Caki2 (cell line): Measurements from ENCODE around the gene KLHDC7B. TPM values are rescaled to one million over a fixed set of nuclear protein-coding genes. Genes with fewer than 3 reads are reported as not detected.

ENCODE experiments used
- DNase-seq: peaks from one replicate; pipeline ENCODE4 v3.0.0-alpha.2; 2015; ENCODE audit warnings: low read depth
- in situ Hi-C: cut with HindIII; loops from 2 replicates; pipeline ENCODE4 v1.10.0; 2016; ENCODE audit warnings: low sequenced_read_pairs, low pct_unique_long_range_greater_than_20kb, mixed read lengths
- total RNA-seq: library from RNA; depleted of rRNA; stranded (reverse); fragments of >200 nt; shearing (Covaris generic); gene quantifications from 2 replicates; pipeline ENCODE4 v1.2.3, GENCODE V29; 2014; ENCODE audit warnings: low replicate concordance

Gene KLHDC7B
- total RNA-seq, 1 experiment from 2014 or later, result not detected

DNA sequence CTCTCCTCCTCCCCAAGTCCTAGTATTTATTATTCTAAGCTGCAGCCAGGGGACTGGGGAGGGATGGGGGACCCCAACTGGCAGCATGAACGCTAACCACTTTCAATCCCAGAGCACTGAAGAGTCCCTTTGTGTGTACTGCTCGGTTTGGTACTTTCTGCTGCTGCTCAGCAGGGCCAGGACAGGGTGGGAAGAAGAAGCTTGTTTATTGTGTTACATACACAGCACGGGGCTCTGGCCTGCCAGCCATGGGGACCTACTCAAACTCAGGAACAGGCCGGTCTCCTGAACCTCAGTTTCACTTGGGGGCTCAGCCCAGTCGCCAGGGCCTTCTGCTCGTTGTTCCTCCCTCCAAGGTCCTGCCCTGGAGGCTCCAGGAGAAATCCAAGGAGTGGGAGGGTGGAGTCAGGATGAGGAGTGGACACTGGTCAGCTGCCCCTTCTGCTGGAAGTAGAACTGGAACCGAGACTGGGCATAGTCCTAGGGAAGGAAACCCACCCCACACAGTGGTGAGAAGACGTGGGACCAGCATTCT, 33.1 kb downstream of the KLHDC7B start:
- in situ Hi-C loops, result no loop called here
- no peak for DNase-seq

GRCh38 chr22:50579752-50580151, 34.1 kb downstream of the KLHDC7B start:
- DNase-seq, result no peak
- in situ Hi-C loops, result no loop called here

DNA sequence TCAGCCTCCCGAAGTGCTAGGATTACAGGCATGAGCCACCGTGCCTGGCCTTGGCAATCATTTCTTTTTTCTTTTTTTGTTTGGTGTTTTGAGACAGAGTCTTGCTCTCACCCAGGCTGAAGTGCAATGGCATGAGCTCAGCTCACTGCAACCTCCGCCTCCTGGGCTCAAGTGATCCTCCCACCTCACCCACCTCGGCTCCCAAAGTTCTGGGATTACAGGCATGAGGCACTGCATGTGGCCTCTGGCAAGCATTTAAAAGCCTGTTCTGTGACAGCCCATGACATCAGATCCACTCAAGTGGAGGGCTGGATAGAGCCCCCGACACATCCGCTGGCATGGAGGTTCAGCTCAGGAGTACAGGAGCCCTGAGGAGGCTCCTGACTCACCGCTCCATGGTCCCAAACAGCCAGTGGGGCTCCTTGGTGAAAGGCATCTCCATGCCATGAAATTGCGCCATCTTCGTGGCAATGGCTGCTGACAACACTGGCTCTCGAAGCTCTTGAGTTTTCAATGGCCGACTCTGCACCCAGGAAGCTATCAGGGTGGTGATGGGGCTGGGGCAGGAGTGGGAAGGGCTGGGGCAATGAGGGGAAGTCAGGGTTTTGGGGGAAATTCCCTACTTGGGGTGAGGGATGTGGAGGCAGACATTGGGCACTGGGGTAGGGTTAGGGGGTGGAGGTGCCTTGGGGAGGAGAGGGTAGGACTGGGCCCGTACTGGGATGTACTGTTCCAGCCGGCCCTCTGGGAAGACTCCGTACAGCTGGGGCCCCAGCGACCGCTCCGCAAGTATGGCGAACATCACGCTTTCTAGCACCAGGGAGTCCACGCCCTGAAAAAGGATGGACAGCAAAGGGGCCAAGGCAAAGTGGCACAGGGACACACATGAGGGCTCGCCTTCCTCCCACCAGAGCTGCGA, 35.6 kb downstream of the KLHDC7B start:
- no peak for DNase-seq
- in situ Hi-C loops, result no loop called here

DNA sequence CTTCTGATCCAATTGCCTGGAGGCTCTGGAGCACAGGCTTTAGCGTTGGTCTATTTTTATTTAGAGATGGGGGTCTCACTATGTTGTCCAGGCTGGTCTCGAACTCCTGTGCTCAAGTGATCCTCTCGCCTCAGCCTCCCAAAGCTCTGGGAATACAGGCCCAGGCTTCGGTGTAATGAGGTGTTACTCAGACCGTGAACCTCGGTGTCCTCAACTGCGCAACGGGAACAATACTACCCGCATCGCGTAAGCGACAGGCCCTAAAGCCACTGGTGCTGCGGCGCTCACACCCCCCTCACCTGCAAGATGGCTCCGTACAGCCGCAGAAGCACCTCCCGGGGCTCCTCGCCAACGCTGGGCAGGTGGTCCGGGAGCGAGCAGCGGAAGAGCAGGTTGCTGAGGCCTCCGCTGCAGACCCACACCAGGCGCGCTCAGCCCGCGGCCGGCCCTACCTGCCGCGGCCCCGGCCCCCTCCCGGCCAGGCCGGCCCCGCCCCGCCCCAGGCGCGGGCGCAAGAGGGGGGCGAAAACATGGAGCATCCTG, 36.3 kb downstream of the KLHDC7B start:
- DNase-seq, result no peak
- in situ Hi-C loops, result no loop called here

GRCh38 chr22:50582493-50583293, 37.0 kb downstream of the KLHDC7B start, which contains the start of gene CHKB:
TSS of gene CHKB (minus strand) at chr22:50582849. CDS start at chr22:50582781, 68 bp downstream.
- DNase-seq, result peak; percentile 99
- in situ Hi-C loops, result no loop called here

DNA sequence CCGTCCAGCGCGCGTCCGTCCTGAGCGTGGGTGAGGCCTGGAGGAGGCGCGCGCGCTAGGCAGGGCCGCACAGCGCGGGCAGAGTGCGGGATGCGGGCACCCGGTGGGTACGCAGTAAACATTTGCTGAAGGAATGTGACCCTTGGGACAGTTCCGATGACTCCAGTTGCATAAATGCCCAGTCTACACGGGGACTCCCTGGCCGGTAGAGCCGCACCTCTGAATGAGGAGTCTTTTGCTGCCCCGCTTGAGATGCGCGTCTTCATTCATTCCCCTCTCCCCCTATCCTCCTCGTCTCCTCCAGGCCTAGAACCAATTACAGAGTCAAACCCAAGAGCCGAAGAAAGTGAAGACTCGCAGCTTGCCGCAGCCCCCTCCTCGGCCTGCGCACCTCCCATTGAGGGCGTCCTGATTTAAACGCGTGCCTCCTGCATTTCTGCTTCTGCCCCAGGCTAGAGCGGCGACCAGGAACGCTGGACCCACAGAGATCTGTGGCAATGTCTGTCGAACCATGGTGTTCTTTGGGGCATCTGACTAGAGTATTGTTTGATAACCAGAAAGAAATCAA, 37.7 kb downstream of the KLHDC7B start:
- DNase-seq, result no peak
- in situ Hi-C loops, result no loop called here

- in situ Hi-C loops, result no loop called here
- no peak for DNase-seq
Observed at GRCh38 chr22:50584106-50585096, 38.7 kb downstream of the KLHDC7B start.

DNA sequence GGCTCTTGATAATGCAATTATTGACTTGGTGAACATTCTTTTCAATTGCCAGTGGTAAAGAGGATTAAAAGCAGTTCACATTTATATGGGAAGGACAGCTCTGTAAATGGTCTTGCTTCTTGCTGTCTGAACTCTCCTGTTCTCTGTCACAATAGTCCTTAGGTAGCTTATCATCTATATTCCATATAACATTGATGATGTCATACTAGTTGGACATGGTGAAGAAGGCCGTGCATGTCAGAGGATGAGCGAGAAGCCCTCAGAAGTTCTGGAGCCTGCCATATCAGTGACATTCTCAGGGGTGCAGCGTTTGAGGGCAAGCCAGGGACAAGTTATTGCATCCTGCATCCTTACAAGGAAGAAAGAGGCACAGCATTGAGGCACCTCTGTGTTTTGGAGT, 39.5 kb downstream of the KLHDC7B start:
- in situ Hi-C loops, result no loop called here
- DNase-seq, result no peak

DNA sequence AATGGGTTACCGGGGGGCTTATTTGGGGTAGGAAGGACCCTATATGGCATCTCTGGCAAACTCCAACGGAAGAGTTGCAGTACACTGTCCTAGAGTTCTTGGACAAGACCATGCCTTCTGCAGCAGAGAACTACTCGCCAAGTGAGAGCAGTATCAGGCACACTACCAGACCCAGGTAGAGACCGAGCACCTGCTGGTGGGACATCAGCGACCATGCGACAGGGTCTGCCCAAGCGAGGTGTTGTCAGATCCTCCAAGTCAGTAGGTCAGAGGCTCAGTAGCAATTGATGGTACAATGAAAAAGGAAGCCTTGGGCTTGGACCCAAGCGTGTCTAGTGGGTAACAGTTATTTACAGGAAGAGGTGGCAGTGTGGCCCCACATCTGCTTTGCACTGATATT, 40.1 kb downstream of the KLHDC7B start:
- no peak for DNase-seq
- in situ Hi-C loops, result no loop called here

DNA sequence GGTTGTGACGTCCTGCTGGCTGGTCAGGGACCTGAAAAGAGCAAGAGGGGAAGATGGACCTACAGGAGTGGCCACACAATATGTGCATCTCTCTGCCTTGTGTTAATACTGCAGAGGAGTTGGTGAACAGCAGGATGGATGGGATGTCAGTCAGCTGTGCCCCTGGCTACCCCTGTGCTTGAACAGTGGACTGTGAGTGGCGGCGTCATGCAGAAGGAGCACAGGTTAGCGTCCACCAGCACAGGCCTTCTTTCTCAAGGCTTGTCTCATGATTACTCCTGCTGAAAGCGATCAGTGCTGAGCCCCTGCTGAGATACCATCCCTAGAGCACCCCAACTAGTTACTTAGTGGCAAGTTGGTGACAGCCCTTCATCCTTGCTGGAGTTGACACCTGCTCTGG, 40.7 kb downstream of the KLHDC7B start:
- no peak for DNase-seq
- in situ Hi-C loops, result no loop called here

- in situ Hi-C loops, result no loop called here
- DNase-seq, result no peak
Observed at GRCh38 chr22:50587407-50587806, 41.7 kb downstream of the KLHDC7B start.

- in situ Hi-C loops, result no loop called here
- no peak for DNase-seq
Observed at GRCh38 chr22:50595189-50595588, 49.5 kb downstream of the KLHDC7B start.

- in situ Hi-C loops, result no loop called here
- DNase-seq, result no peak
Observed at GRCh38 chr22:50597097-50597496, 51.4 kb downstream of the KLHDC7B start.

- peak; percentile 63 for DNase-seq
- in situ Hi-C loops, result no loop called here
Observed at GRCh38 chr22:50599816-50600455, 54.2 kb downstream of the KLHDC7B start.

GRCh38 chr22:50600538-50600937, 54.8 kb downstream of the KLHDC7B start, which contains the start of gene MAPK8IP2:
TSS of gene MAPK8IP2 (plus strand) at chr22:50600793. CDS start at chr22:50600819, 26 bp downstream.
- in situ Hi-C loops, result no loop called here
- no peak for DNase-seq
